ENCODE results near the gene PRICKLE2.
A peak's percentile ranks its signal among the peaks of the same experiment; 100 is the strongest.

PRICKLE2 gene

DNA sequence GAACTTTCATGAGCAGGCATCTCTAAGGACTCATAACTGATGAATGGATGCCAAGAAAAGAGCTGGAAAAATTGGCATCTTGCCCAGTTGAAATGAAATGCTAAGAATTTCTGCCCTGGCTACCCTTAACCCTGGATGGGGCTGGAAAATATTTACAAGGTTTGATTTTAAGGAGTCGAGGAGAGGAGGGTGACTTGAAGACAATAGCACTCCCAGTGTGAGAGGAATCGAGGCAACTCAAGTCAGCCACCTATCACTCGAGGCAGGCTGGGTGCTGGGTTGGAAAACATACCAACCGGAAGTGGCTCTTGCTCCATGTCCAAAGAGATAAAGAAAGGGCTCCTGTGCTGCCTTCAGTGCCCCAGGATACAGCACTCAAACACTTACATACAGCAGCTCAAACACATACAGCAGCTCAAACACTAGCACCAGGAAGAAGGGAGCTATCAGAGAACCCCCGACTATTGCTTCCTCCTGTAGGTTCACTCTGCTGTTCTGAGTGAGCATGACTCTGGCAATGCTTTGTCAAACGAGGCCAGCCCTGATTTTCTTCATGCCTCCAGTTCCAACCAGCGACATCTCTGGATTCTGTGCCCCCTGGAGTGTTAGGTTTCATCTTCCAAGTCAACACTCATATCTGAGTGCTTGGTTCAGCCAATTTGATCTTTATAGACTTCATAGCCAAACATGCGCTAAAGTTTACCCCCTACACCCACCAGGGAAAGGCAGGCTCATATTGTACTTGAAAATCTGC is 4.9 kb downstream of the PRICKLE2 start:
- no peak for TF ChIP-seq CTCF (conservative IDR thresholded peaks at IDR 0.05; ENCODE audit: low read depth, low read length)
- peak; percentile 76 for DNase-seq (ENCODE audit: low read depth)
- no peak overlapping the region for H3K4me3 ChIP-seq (ENCODE audit: low read length)

DNA sequence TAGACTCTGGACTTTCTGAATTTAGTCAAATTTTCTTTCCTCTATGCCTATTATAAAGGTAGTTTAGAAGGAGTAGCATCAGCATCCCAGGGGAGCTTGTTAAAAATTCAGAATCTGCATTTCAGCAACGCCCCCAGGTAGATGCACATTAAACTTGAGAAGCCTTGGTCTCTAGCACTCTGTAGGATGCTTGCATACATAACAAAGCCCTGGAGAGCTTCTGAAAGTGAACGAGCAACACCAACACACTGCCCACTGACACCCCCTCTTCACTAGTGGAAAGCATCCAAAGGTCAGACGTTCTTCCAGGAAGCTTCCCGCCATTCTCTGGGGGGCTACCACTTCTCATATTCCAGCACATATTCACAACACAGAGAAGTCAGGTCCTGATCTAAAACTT is 6.5 kb downstream of the PRICKLE2 start:
- DNase-seq (ENCODE audit: low read depth) = no peak
- no peak for TF ChIP-seq CTCF (conservative IDR thresholded peaks at IDR 0.05; ENCODE audit: low read depth, low read length)

DNA sequence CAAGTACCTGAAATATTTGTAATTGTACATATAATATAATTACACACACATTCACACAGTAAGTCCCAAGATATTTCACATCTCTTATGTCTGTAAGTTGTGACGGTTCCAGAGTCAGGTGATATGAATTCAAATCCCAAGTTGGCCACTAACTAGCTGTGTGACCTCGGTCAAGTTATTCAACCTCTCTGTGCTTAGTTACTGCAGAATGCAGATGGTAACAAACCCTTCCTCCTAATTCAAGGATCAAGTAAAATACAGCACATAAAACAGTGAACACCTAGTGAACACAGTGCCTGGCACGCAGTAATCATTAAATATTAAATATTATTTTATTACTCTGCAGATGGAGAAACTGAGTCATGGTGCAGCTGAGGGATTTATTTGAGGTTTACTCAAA is 6.9 kb downstream of the PRICKLE2 start:
- TF ChIP-seq CTCF (conservative IDR thresholded peaks at IDR 0.05; ENCODE audit: low read depth, low read length) = no peak
- H3K4me3 ChIP-seq (ENCODE audit: low read length) = no peak overlapping the region
- no peak for DNase-seq (ENCODE audit: low read depth)

More for the DNA sequence above, 6.5 kb downstream of the PRICKLE2 start:
- no peak overlapping the region for H3K4me3 ChIP-seq (ENCODE audit: low read length)

- DNase-seq (ENCODE audit: low read depth) = no peak
- TF ChIP-seq CTCF (conservative IDR thresholded peaks at IDR 0.05; ENCODE audit: low read depth, low read length) = no peak
- no peak overlapping the region for H3K4me3 ChIP-seq (ENCODE audit: low read length)
Measured at GRCh38 chr3:64216274-64217147, 8.8 kb downstream of the PRICKLE2 start.

- no peak for DNase-seq (ENCODE audit: low read depth)
- no peak overlapping the region for H3K4me3 ChIP-seq (ENCODE audit: low read length)
- TF ChIP-seq CTCF (conservative IDR thresholded peaks at IDR 0.05; ENCODE audit: low read depth, low read length) = no peak
Measured at GRCh38 chr3:64215559-64215958, 9.7 kb downstream of the PRICKLE2 start.

GRCh38 chr3:64215103-64215502 is 10.2 kb downstream of the PRICKLE2 start:
- H3K4me3 ChIP-seq (ENCODE audit: low read length) = no peak overlapping the region
- no peak for DNase-seq (ENCODE audit: low read depth)
- TF ChIP-seq CTCF (conservative IDR thresholded peaks at IDR 0.05; ENCODE audit: low read depth, low read length) = no peak
